ENCODE measurements around the gene FAM241A.
"Not testable (repeated sequence)": the region's sequence is repeated elsewhere in the genome, so short reads cannot be mapped to it uniquely, and the experiment has no call there.

The FAM241A gene

GRCh38 chr4:112172180-112172579 is 26.9 kb downstream of the FAM241A start:
- DNase-seq (ENCODE audit: low read depth in 1 of 2, low spot score in 1 of 2): no peak

GRCh38 chr4:112173593-112174558 is 28.6 kb downstream of the FAM241A start:
- DNase-seq (ENCODE audit: low read depth in 1 of 2, low spot score in 1 of 2): no peak

- DNase-seq (ENCODE audit: low read depth in 1 of 2, low spot score in 1 of 2): no peak
Measured at GRCh38 chr4:112175840-112176239, 30.6 kb downstream of the FAM241A start.

GRCh38 chr4:112176596-112176995 is 31.3 kb downstream of the FAM241A start:
- no peak for DNase-seq (ENCODE audit: low read depth in 1 of 2, low spot score in 1 of 2)

DNA sequence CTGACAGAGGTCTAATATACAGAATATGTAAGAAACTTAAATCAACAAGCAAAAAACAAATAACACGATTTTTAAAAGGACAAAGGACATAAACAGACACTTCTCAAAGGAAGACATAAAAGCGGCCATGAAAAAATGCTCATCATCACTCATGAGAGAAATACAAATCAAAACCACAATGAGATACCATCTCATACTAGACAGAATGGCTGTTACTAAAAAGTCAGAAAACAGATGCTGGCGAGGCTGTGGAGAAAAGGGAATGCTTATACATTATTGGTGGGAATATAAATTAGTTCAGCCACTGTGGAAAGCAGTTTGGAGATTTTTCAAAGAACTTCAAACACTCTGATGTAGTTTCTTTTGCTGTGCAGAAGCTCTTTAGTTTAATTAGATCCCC is 33.5 kb downstream of the FAM241A start:
- DNase-seq (ENCODE audit: low read depth in 1 of 2, low spot score in 1 of 2): not testable (repeated sequence)

- no peak for DNase-seq (ENCODE audit: low read depth in 1 of 2, low spot score in 1 of 2)
Measured at GRCh38 chr4:112181358-112182000, 36.2 kb downstream of the FAM241A start.

- DNase-seq (ENCODE audit: low read depth in 1 of 2, low spot score in 1 of 2): no peak
Measured at GRCh38 chr4:112182604-112183003, 37.4 kb downstream of the FAM241A start.

DNA sequence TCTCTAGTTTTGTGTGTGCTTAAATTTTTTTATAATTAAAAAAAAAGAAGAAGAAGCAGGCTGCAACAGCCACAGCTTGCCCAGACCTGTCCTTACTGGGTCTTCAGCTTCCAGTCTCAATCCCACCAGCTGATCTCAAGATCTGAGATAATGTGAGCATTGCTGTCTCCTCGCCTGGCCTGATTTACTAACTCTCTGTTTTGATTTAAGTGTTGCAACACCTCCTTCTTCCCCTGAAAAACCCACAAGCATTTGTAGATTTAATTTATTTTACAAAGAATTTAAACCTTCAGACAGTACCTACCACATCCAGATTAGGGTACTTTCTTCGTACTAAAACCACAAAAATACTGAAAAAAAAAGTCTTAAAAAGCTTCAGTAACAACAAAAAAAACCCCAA is 38.0 kb downstream of the FAM241A start:
- no peak for DNase-seq (ENCODE audit: low read depth in 1 of 2, low spot score in 1 of 2)

GRCh38 chr4:112184438-112184837 is 39.2 kb downstream of the FAM241A start:
- DNase-seq (ENCODE audit: low read depth in 1 of 2, low spot score in 1 of 2): no peak

- no peak for DNase-seq (ENCODE audit: low read depth in 1 of 2, low spot score in 1 of 2)
Measured at GRCh38 chr4:112185334-112185733, 40.1 kb downstream of the FAM241A start.

GRCh38 chr4:112185740-112186670 is 40.8 kb downstream of the FAM241A start:
- DNase-seq (ENCODE audit: low read depth in 1 of 2, low spot score in 1 of 2): no peak

GRCh38 chr4:112189754-112190153 is 44.5 kb downstream of the FAM241A start:
- DNase-seq (ENCODE audit: low read depth in 1 of 2, low spot score in 1 of 2): no peak

GRCh38 chr4:112190684-112191083 is 45.4 kb downstream of the FAM241A start:
- no peak for DNase-seq (ENCODE audit: low read depth in 1 of 2, low spot score in 1 of 2)

- no peak for DNase-seq (ENCODE audit: low read depth in 1 of 2, low spot score in 1 of 2)
Measured at GRCh38 chr4:112196461-112196860, 51.2 kb downstream of the FAM241A start.

DNA sequence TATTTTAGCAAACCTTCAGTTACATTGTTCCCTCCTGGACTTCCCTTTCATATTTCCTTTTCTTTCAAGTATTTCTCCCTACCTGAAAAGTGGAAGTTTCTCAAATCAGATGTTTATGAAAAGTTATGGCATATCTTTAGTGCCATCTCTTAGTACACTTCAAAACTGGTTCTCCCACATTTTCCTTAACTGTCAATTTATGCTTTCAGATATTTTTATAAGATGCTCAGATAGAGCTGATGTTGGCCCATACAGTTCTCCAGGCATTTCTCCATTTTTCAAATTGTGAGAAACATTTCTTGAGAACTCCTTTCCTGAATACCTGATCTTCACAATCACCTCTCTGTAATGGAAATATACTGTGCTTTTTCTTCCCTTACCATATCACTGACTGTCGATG is 53.8 kb downstream of the FAM241A start:
- no peak for DNase-seq (ENCODE audit: low read depth in 1 of 2, low spot score in 1 of 2)

DNA sequence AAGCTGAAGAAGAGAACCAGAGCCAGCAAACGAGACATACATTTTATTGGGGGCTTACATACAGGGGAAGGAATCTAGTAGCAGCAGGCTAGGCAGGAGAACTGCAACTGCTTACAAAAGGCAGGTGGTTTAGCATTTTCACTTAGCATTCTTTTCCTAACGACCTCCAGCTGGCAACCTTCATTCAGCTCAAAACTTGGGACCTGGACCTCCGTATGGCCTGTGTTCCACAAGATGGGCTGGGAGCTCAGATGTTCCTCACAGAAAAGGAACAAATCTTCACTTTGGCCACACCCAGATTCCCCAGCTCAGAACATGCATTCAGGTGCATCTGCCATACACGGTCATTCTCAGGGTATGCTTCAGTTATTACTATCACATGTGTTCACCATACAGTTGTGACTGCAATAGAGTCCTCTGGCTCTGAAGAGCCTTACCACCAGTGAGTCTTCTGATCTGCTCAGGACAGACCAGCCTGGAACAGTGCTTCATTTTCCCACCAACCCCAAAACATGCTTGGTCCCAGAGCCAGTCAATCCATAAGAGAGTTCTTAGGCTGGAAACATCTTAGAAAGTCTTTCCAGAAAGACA is 56.8 kb downstream of the FAM241A start:
- no peak for DNase-seq (ENCODE audit: low read depth in 1 of 2, low spot score in 1 of 2)

DNA sequence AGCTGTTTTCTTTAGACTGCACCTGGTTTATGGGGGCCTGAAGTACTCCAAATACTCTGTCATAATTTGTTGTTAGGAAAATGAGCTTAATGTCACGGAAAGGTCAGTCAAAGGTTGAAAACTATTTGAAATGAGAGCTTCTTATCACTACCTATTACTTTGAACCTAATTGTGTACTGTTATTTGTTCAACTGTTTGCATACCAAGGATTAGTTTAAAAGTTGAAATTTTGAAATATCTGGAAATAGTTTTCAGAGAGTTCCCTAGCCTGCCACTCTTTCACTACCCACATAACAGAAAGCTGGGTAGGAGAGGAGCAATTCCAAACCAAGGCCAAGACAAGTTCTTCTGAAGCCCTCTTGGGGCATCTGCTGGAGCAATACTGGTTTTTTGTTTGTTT is 58.3 kb downstream of the FAM241A start:
- no peak for DNase-seq (ENCODE audit: low read depth in 1 of 2, low spot score in 1 of 2)

DNA sequence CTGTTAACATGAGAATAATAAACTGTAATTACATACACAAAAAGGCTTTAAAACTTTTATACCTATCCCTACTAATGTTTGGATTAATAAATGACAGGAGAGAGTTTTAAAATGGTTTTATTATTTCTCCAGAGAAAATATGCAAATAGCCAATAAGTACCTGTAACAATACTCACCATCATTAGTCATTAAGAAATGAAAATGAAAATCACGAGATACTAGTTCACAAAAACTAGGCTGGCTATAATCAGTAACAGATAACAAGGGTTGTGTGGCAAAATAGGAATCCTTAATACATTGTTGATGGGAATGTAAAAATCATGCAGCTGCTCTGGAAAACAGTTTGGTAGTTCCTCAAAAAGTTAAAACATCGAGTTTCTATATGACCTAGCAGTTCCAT is 61.2 kb downstream of the FAM241A start:
- DNase-seq (ENCODE audit: low read depth in 1 of 2, low spot score in 1 of 2): no peak

GRCh38 chr4:112208137-112209095 is 63.2 kb downstream of the FAM241A start:
- DNase-seq (ENCODE audit: low read depth in 1 of 2, low spot score in 1 of 2): not testable (repeated sequence)

- no peak for DNase-seq (ENCODE audit: low read depth in 1 of 2, low spot score in 1 of 2)
Measured at GRCh38 chr4:112210777-112211176, 65.5 kb downstream of the FAM241A start.
